Mononuclear cell (primary cell): Measurements from ENCODE around the gene PNPLA2. TPM values are rescaled to one million over a fixed set of nuclear protein-coding genes. Genes with fewer than 3 reads are reported as not detected.

Experiments used
- H3K27me3 ChIP-seq: 2 replicates; pipeline ENCODE4 v1.6.0; 2011; ENCODE audit warnings: low read length, control low read depth; ENCODE audit not compliant: insufficient read depth
- H3K4me1 ChIP-seq: 2 replicates; pipeline ENCODE4 v1.5.1; 2011; ENCODE audit warnings: mild to moderate bottlenecking, low read length, control low read depth; ENCODE audit not compliant: insufficient read depth
- H3K4me3 ChIP-seq: 2 replicates; pipeline ENCODE4 v1.5.1; 2011; ENCODE audit warnings: mild to moderate bottlenecking, low read length, moderate library complexity
- H3K9me3 ChIP-seq: 2 replicates; pipeline ENCODE4 v1.5.1; 2011; ENCODE audit warnings: low read depth, mild to moderate bottlenecking, control low read depth, low read length
- total RNA-seq: library from RNA; depleted of rRNA; stranded (reverse); fragments of >200 nt; gene quantifications from one replicate; pipeline ENCODE4 v1.2.3, GENCODE V29; 2012

PNPLA2 gene
- total RNA-seq, 1 donor, result 81.0 TPM

GRCh38 chr11:815675-816432 lies 2.9 kb upstream of the PNPLA2 start:
- no peaks in the 10 kb centered on the region for H3K27me3 ChIP-seq
- H3K4me1 ChIP-seq, result peaks cover 27% of the 10 kb centered on the region
- no peaks in the 10 kb centered on the region for H3K9me3 ChIP-seq
- no peak overlapping the region for H3K4me3 ChIP-seq

GRCh38 chr11:816433-816779 lies 2.3 kb upstream of the PNPLA2 start:
- Histone ChIP-seq H3K9me3 (no peaks in the 10 kb centered on the region), H3K27me3 (no peaks in the 10 kb centered on the region), H3K4me1 (peaks cover 27% of the 10 kb centered on the region), H3K4me3 (no peak overlapping the region)

- Histone ChIP-seq H3K9me3 (no peaks in the 10 kb centered on the region), H3K4me1 (peaks cover 38% of the 10 kb centered on the region), H3K4me3 (peak overlapping the region; percentile 81), H3K27me3 (no peaks in the 10 kb centered on the region)
Observed at GRCh38 chr11:819129-819931, 616 bp downstream of the PNPLA2 start.

GRCh38 chr11:819943-820649 lies 1.4 kb downstream of the PNPLA2 start:
- H3K4me1 ChIP-seq, result peaks cover 38% of the 10 kb centered on the region
- no peaks in the 10 kb centered on the region for H3K9me3 ChIP-seq
- peak overlapping the region; percentile 81 for H3K4me3 ChIP-seq
- H3K27me3 ChIP-seq, result no peaks in the 10 kb centered on the region

GRCh38 chr11:820655-821511 lies 2.2 kb downstream of the PNPLA2 start:
- Histone ChIP-seq H3K4me1 (peaks cover 45% of the 10 kb centered on the region), H3K27me3 (no peaks in the 10 kb centered on the region), H3K9me3 (no peaks in the 10 kb centered on the region), H3K4me3 (peak overlapping the region; percentile 81)

GRCh38 chr11:821512-822371 lies 3.0 kb downstream of the PNPLA2 start:
- no peaks in the 10 kb centered on the region for H3K27me3 ChIP-seq
- no peaks in the 10 kb centered on the region for H3K9me3 ChIP-seq
- H3K4me1 ChIP-seq, result peaks cover 53% of the 10 kb centered on the region
- H3K4me3 ChIP-seq, result peak overlapping the region; percentile 81

- Histone ChIP-seq H3K4me1 (peaks cover 68% of the 10 kb centered on the region), H3K27me3 (peaks cover 3% of the 10 kb centered on the region), H3K9me3 (no peaks in the 10 kb centered on the region), H3K4me3 (no peak overlapping the region)
Observed at GRCh38 chr11:823441-824291, 5.0 kb downstream of the PNPLA2 start.

GRCh38 chr11:824292-824880 lies 5.7 kb downstream of the PNPLA2 start:
- Histone ChIP-seq H3K4me1 (peaks cover 71% of the 10 kb centered on the region), H3K9me3 (no peaks in the 10 kb centered on the region), H3K4me3 (no peak overlapping the region), H3K27me3 (peaks cover 10% of the 10 kb centered on the region)

- H3K4me1 ChIP-seq, result peaks cover 77% of the 10 kb centered on the region
- H3K9me3 ChIP-seq, result no peaks in the 10 kb centered on the region
- no peak overlapping the region for H3K4me3 ChIP-seq
- H3K27me3 ChIP-seq, result peaks cover 16% of the 10 kb centered on the region
Observed at GRCh38 chr11:824942-825341, 6.2 kb downstream of the PNPLA2 start.

- no peaks in the 10 kb centered on the region for H3K9me3 ChIP-seq
- no peak overlapping the region for H3K4me3 ChIP-seq
- H3K27me3 ChIP-seq, result peaks cover 23% of the 10 kb centered on the region
- H3K4me1 ChIP-seq, result peaks cover 78% of the 10 kb centered on the region
Observed at GRCh38 chr11:825366-826226, 6.9 kb downstream of the PNPLA2 start.

- no peaks in the 10 kb centered on the region for H3K9me3 ChIP-seq
- no peak overlapping the region for H3K4me3 ChIP-seq
- H3K4me1 ChIP-seq, result peaks cover 78% of the 10 kb centered on the region
- peaks cover 29% of the 10 kb centered on the region for H3K27me3 ChIP-seq
Observed at GRCh38 chr11:826227-826621, 7.5 kb downstream of the PNPLA2 start.

- peak overlapping the region; percentile 35 for H3K4me3 ChIP-seq
- no peaks in the 10 kb centered on the region for H3K9me3 ChIP-seq
- H3K4me1 ChIP-seq, result peaks cover 75% of the 10 kb centered on the region
- H3K27me3 ChIP-seq, result peaks cover 35% of the 10 kb centered on the region
Observed at GRCh38 chr11:826836-827145, 8.1 kb downstream of the PNPLA2 start.
